ENCODE measurements around the gene ITIH4. TPM values are rescaled to one million over a fixed set of nuclear protein-coding genes. Genes with fewer than 3 reads are reported as not detected.

ITIH4 gene
- total and polyA plus RNA-seq, 9 of the 15 experiments (the other 6 are each of a cell fraction or from before 2014, with no cell fraction given): 0.09 to 0.62 (median 0.20) TPM; not detected in 6

- Histone ChIP-seq H3K4me1 (replicated peaks in 1 of 2; ENCODE audit: control insufficient read depth in 2 of 2, insufficient read depth in 2 of 2, low read length in 2 of 2) (peaks cover 0 to 4% of the 10 kb centered on the region in 2 experiments; a peak in 1 of 5 replicates), H4K20me1 (replicated peaks; ENCODE audit: control insufficient read depth, insufficient read depth, low read length) (0 out of 2 replicates have a peak, but pooled peaks cover under 1% of the 10 kb centered on the region), H2AFZ (ENCODE audit: low read depth, low read length) (no peak overlapping the region), H3K9ac (ENCODE audit: insufficient read depth in 1 of 2, low read depth in 2 of 2, low read length in 2 of 2) (no peak overlapping the region), H3K27ac (ENCODE audit: extremely low read depth, low read depth, low read length) (no peak overlapping the region), H3K79me2 (ENCODE audit: control insufficient read depth, insufficient read depth, low read length) (no peaks in the 10 kb centered on the region), H3K9me3 (replicated peaks; ENCODE audit: control insufficient read depth, insufficient read depth, low read depth, low read length) (no peaks in the 10 kb centered on the region), H3K4me3 (no peak overlapping the region), H3K27me3 (ENCODE audit: control insufficient read depth in 2 of 2, insufficient read depth in 2 of 2, low read length in 2 of 2) (no peaks in the 10 kb centered on the region), H3K36me3 (ENCODE audit: control insufficient read depth, insufficient read depth, low read length) (peaks cover 3% of the 10 kb centered on the region; the same call in 1 of the 3 replicates), H3K4me2 (ENCODE audit: insufficient read depth, low read length) (no peak overlapping the region), H3K9me1 (ENCODE audit: control insufficient read depth, insufficient read depth, low read length) (no peaks in the 10 kb centered on the region)
- in situ Hi-C loops (cut with MboI): no loop called here
- intact Hi-C loops (cut with micrococcal nuclease): no loop called here
- POLR2A ChIA-PET: no interaction called here
- DNase-seq (ENCODE audit: extremely low read depth in 1 of 4, low spot score in 3 of 4) (no peak), ATAC-seq (no peak), FAIRE-seq (no peak)
- CTCF ChIA-PET (ENCODE audit: low intra/inter-chr PET ratio): no interaction called here
- BruUV-seq (replicated peaks): no TSS peak
- TF ChIP-seq SP1 (CRISPR knock-in tag; IDR thresholded peaks at IDR 0.05): no peak
- TF ChIP-seq IRF9 (tag; IDR thresholded peaks at IDR 0.05): no peak
- TF ChIP-seq CC2D1A (IDR thresholded peaks at IDR 0.05): no peak
- no peak for TF ChIP-seq TAL1 (IDR thresholded peaks at IDR 0.05)
- TF ChIP-seq ZNF217 (CRISPR knock-in tag; IDR thresholded peaks at IDR 0.05): no peak
- TF ChIP-seq MXI1 (IDR thresholded peaks at IDR 0.05; ENCODE audit: low read depth, low read length): no peak
- TF ChIP-seq TAF1 (IDR thresholded peaks at IDR 0.05; ENCODE audit: control insufficient read depth, extremely low read depth, insufficient read depth, low read length, severe bottlenecking): no peak
- no peak for TF ChIP-seq THRA (IDR thresholded peaks at IDR 0.05)
- TF ChIP-seq ATF6 (CRISPR knock-in tag; IDR thresholded peaks at IDR 0.05): no peak
- TF ChIP-seq USF1 (CRISPR knock-in tag; IDR thresholded peaks at IDR 0.05): no peak
- no peak for TF ChIP-seq HINFP (tag; conservative IDR thresholded peaks at IDR 0.05; ENCODE audit: low read depth)
- no peak for TF ChIP-seq XRCC5 (IDR thresholded peaks at IDR 0.05; ENCODE audit: low read depth, low read length)
- no peak for TF ChIP-seq NFE2L1 (tag; IDR thresholded peaks at IDR 0.05; ENCODE audit: borderline replicate concordance, low read depth)
- WGBS (ENCODE audit: insufficient coverage, low coverage, missing lambda C conversion rate): 56% methylated on average over 5 of the region's 5 CpGs
Measured at GRCh38 chr3:52856666-52857065, 26.2 kb upstream of the ITIH4 start.

Data from K562 (cell line).